ENCODE measurements around the gene RSBN1.

The RSBN1 gene

DNA sequence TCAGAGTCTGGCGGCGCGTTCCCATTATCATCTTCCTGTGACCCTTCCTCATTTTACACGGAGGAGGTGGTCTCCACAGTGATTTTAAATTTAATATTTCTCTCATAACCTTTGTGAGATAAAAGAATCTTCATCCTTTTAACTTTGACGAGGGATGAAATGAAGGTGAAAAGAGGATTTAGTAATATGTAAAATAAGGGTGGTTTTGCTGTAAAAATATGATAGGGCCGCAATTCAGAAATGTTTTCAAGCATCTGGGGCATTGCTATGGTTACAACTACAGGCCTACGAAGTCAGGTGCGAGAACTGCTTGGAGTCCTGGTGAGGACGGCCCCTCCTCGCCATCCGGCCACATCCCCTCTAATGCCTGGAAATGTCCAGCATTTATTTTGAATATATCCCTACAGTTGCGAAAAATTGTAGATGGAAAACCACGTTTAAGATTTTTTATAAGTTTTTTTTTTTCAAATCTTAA lies 422 bp upstream of the RSBN1 start:
- DNase-seq (ENCODE audit: low read depth in 2 of 2) = no peak

DNA sequence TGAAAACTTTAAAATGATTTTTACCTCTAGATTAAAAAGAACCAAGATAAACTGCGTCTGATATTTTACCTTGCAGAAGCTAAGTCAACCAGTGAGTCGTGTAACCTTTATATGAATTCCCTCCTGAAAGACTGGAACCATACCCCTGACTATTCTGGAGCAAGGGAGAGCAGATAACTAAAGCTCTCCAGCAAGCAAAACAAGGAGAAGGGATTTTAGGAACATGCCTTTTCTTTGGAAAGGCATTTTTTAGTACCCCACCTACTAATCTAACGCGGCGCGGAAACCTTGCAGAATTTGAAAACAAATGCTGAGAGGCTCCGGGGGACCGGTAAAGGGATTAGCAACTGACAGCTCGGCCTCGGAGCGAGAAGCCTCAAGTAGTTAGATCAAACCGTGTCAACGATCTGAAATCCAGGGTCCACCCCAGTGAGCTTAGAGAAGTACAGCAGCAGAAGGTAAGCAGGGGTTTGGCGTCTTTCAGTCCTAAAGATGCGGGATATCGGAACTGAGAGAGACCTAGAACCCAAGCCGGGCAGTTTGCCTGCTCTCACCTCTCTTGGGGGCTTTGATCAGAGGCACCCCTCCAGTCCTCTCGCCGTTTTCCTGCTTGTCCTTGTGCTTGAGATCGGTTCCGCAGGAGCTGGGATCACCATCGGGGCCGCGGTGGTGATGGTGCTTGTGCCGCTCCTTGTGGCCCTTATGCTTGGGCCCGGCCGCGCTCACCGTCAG lies 954 bp downstream of the RSBN1 start:
- peak in 1 of 2 donors; percentile 8 for DNase-seq (ENCODE audit: low read depth in 2 of 2)

DNA sequence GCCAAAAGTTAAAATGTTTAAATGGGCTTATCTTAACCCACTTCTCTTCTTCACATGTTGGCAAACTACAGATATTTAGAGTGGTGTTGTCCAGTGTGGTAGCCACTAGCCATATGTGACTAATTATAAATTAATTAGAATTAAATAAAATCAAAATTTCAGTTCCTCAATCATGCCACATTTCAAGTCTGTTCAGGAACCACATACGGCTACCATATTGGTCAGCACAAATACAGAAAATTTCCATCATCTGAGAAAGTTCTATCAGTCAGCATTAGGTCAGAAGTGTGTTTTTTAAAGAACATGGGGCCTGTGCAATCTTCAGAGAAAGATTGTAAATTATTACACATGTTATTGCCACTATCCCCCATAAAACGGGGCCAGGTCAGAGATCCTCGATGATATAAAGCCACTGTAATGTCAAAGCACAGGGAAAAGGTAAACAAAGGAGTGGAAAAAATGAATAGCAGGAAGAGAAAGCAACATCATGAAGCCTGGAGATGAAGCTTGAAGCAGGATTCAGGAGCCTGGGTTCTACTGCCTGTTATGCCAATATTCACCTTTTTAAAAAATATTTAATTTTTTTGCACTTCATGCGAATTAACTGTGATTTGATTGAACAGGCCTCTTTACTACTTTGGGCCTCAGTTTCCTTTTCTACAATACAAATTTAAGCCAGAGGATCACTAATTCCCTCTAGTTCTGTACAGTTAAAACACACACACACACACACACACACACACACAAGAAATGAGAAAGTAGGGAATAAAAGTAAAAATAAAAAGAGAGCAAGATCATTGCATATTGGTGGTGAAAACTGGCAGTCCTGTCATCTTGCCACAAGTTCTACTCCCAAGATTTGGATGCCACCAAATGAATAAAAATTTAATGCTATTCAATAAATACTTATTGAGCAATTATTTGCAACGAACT lies 2.3 kb downstream of the RSBN1 start:
- no peak for DNase-seq (ENCODE audit: low read depth in 2 of 2)

DNA sequence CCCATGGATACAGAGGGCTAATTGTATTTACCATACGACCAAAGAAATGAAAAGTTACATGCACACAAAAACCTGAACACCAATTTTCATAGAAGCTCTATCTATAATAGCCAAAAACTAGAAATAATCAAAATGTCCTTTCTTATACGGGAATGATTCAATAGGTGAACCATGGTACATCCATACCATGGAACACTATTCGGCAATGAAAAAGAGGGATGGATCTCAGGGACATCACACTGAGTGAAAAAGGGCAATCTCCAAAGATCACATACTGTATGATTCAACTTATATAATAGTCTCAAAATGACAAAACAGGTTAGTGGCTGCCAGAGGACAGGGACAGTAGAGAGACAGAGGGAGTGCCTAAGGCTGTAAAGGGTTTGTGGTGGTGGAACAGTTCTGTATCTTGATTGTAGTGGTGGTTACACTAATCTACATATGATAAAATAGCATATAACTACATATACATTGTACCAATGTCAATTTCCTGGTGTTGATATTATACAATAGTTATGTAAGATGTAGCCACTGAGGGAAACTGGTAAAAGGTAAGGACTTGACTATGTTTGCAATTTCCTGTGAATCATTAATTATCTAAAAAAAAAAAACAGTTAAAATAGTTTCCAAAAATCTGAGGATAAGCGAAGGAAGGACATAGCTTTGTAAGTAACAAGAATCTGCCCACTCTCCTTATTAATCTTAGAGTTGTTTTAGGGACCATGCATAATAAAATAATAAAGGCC lies 3.7 kb downstream of the RSBN1 start:
- DNase-seq (ENCODE audit: low read depth in 2 of 2) = no peak

DNA sequence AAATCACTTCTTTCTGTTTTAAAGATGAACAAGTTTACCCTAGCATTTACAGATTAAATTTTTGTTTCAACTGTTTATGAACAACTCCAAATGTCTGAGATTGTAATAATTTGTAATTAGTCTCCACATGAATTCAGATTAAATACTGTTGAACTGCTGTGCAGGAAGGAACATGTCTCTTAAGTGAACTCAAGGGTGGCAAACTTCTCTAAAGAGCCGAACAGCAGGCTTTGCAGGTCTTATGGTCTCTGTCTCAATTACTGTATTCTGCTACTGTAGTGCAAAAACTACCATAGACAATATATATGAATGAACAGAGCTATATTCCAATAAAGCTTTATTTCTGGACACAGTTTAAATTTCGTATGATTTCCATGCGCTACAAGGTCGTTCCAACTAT lies 6.6 kb downstream of the RSBN1 start:
- DNase-seq (ENCODE audit: low read depth in 2 of 2) = no peak

DNA sequence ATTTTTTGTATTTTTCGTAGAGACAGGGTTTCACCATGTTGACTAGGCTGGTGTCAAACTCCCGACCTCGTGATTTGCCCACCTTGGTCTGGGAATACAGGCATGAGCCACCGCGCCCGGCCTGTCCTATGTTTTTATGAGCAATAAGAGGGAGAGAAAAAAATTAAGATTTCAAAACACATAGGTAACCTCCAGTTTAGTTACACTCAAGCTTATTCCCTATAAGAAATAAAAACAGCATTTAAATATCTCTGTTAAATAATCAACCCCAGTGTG lies 7.1 kb downstream of the RSBN1 start:
- no peak for DNase-seq (ENCODE audit: low read depth in 2 of 2)

DNA sequence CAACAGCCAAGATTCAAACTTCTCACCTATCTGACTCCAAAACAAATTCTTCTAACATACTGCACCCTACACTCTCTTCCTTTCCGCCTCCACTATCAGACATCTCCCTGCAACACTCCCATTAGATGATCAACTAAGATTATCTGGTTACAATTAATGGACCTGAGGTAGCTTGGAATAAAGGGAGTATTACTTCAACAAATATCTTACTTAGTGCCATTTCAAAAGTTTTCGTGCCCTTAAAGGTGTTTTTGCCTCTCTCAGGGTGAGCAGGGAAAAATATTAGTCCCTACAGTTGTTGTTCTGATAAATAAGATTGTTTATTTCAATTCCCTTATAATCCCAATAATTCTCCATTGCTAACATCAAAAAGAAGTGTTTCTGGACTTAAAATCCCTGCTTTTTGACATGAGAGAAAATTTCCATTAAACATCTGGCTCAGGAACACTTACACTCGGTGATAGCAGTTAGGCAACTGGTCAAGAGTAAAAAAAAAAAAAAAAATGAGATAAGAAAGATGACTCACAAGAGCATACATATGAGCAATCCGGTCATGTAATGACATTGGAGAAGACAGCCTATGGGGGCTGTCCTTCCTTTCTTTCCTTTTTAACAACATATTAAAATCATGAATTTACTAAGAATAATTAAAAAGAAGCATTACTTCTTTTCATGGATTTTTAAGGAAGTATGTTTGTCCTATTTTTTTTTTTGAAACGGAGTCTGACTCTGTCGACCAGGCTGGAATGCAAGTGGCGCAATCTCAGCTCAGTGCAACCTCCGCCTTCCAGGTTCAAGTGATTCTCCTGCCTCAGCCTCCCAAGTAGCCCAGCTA lies 7.6 kb downstream of the RSBN1 start:
- DNase-seq (ENCODE audit: low read depth in 2 of 2) = no peak

DNA sequence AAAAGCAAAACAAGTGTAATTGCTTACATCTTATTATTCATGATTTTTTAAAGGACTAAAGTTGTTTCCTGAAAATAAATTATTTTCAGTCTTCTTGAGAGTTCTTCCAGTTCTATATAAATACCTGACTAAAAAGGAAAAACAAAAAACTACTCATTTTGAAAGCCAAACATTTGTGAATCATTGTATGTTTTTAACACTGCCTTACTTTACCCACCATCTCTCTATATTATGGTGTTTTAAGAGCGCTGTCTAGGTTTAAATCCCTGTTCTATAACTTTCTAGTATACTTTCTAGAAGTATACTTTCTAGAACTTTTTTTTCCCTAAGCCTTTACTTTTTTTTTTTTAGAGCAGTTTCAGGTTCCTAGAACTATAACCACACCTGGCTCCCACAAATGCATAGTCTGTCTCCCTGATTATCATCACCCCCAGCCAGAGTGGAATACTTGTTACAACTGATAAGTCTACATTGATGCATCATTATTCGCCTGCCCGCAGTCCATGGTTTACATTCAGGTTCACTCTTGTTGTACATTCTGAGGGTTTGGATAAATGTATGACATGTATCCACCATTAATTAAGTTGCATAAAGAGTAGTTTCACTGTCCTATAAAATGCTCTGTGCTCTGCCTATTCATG lies 9.8 kb downstream of the RSBN1 start:
- no peak for DNase-seq (ENCODE audit: low read depth in 2 of 2)

DNA sequence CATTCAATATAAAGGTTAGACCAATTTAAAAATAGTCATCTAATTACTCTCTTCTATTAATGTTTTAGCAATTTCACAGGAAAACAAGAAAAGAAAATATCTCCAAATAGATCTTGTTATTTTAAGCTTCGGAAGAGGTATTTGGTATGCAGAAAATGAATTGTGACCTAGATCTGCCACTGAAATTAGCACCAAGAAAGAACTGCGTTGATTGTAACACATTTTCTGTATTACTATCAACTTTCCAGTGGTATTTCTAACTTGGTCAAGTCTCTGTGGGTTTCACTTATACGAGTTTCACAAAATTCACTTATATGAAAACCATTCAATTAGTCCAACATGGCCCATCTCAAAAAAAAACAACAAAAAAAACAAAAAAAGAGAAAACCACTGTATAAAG lies 11.8 kb downstream of the RSBN1 start:
- no peak for DNase-seq (ENCODE audit: low read depth in 2 of 2)

DNA sequence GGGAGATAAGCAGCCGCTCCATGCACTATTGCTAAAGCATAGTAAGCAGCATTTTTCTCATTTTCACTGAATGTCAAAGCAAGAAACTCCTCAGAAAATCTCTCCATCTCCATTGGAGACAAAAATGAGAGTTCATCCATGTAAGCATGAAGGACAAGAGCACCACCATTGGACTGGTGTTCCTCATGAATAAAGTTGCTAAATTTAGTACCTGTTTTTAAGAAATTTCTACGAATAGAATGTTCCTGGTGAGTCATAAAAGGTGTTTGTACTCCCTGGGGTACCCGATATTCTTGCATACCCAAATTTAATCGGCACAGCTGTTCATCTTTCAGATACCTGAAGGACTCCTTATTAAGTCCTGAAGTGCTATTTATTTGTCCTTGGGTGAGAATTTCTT lies 14.8 kb downstream of the RSBN1 start:
- DNase-seq (ENCODE audit: low read depth in 2 of 2) = no peak

DNA sequence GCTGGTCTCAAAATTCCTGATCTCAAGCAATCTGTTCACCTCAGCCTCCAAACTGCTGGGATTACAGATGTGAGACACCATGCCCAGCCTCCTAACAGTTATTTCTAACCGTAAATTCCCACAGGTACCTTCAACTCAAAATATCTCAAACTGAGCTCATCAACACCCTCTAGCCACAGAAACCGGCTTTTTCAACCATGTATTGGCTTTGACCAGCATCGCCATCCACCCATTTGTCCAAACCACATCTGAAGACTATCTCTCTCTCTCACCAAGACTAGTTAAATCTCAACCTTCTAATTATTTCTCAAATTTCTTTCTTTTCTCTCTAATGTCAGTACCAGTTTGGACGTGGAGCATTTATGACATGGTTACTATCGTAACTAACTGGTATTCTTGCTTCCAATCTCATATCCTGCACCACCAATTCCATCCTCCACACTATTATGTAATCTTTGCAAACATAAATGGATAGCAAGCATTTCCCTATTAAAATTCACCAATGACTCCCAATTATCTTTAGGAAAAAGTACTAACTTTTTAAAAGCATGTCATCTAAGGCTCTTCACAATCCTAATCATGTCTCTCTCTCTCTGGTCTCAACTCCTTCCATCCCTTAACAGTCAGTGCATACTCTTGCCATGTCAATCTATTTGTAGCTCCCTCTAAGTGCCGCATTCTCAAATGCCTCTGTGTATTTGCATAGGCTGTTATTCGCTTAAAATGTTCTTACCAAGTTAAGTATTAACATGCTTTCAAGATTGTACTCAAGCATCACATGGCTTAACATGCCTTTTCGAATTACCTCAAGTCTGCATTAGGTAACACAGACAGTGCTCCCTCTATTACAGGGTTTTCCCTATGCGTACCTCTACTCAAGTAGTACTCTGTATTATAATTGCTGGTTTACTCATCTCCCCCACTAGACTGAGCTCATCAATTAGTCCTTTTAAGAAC lies 18.1 kb downstream of the RSBN1 start:
- no peak for DNase-seq (ENCODE audit: low read depth in 2 of 2)

DNA sequence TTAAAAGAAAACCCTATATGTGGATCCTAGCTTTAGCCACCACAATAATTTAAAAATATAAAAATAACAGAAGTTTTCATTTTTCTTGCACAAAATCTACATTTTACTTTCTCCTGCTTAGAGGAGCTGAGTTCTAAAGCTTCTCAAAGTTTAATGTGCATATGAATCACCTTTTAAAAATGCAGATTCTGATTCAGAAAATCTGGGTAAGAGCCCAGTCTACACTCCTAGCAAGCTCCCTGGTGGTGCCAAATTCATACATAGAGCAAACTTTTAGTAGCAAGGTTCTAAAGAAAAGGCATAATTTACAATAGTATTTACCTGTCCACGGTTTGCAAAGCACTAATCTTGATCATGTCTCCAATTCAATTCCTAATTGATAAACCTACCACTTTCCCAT lies 19.3 kb downstream of the RSBN1 start:
- DNase-seq (ENCODE audit: low read depth in 2 of 2) = no peak

DNA sequence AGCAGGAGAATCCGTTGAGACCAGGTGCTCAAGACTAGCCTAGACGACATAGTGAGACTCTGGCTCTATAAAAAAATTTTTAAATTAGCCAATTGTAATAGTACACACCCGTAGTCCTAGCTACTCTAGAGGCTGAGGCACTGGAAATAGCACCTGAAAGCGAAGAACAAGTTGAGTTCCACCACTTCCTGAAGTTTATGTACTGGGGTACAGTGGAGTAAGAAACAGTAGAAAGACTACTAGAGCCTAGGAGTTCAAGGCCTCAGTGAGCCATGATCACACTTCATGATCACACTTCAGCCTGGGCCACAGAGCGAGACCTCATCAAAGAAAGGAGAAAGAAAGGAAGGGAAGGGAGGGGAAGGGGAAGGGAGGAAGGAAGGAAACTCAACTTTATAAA lies 19.8 kb downstream of the RSBN1 start:
- no peak for DNase-seq (ENCODE audit: low read depth in 2 of 2)

DNA sequence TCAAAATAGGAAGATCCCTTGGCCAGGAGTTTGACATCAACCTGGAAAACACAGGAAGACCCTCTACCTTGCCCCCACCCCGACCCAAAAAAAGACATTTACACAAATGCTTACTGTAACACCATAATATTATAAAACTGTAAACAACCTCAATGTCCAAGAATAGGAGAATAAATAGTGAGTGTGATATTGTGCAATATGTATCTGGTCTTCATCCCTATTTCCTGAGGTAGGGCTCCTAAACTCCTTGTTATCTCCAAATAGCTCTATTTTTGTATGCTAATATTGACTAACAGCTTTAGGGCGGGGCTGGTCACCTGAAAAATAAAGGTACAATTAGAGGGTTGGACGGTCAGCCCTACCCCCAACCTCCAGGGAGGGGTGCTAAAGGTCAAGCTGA lies 23.5 kb downstream of the RSBN1 start:
- DNase-seq (ENCODE audit: low read depth in 2 of 2) = no peak

DNA sequence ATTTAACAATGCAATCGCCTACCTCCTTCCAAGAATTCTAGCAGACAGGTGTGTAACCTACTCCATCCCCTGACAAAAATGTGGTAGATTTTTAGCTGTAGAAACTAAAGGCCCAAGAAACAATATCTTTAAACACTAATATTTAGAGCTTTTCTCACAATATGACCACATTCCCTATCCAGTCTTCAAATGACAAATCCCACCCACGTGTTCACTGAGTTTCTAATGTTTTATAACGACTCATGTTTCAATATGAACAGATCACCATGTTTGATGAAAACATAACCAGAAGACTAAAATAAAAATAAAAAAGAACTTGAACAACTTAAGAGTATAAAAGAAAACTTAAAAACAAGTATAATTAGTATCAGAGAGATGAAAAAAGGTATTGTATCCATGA lies 24.6 kb downstream of the RSBN1 start:
- no peak for DNase-seq (ENCODE audit: low read depth in 2 of 2)

DNA sequence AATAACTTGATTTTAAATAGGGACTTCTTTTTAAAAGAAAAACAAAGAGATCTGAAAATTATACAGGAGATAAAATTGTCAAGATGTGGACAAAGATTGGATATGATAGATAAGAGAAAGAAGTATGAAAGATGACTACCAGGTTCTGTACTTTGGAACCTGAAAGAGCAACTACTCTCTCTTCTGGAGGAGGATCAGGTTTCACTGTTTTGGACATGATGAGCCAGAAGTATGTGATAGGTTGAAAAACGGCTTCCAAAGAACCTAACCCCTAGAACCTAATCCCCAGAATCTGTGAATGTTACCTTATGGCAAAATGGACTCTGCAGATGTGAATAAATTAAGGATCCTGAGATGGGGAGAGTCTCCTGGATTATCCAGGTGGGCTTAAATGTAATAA lies 26.2 kb downstream of the RSBN1 start:
- DNase-seq (ENCODE audit: low read depth in 2 of 2) = no peak

DNA sequence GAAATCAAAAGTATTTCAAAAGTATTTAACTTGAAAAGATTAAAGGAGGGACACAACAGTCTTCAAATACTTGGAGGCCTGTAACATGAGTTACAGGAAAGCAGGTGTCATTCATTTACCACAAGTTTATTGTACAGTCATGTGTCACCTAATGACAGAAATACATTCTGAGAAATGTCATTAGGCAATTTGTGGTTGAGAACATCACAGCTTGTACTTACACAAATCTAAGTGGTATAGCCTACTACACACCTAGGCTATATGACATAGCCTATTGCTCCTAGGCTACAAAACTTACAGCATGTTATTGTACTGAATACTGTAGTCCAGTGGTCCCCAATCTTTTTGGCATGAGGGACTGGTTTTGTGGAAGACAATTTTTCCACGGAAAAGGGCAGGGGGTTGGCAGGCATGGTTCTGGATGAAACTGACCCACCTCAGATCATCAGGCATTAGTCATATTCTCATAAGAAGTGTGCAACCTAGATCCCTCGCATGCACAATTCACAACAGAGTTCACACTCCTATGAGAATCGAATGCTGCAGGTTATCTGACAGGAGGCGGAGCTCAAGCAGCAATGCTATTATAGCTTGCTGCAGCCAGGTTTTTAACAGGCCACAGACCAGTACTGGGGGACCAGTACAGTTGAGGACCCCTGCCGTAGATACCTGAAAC lies 28.0 kb downstream of the RSBN1 start:
- DNase-seq (ENCODE audit: low read depth in 2 of 2) = no peak

DNA sequence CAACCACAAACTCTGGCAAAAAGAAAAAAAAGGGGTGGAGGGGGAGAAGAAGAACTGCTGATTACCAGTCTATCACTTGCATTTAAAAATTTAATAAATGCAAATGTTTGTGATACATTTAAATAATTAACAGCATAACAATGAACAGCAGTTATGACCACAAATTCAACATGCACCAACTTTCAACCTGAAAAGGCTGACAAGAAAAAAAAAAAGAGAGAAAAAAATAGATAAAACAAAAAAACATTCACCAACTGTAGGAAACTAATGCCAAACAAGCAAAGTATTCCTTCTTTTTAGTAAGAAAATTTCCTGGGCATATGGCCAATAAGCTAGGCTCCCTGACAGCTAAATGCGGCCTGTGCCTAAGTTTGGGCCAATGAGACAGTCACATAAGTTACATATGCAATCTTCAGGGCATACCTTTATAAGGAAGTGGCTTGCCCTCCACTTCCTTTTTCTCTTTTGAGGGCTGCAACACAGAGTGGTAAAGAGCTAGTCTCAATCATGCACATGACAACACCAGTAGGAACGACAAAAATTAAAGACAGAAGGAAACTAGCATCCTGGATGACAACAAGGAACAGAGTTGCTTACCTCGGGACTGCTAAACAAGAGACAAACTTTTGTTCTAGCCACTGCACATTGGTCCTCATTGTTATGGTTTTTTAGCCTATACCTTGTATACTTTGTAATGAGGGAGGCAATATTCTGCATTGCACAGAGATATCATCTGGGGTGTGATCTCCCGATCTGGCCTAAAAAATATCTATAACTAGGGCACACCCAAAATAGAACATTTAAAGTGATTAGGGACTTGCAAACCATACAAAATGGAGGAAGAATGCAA lies 28.8 kb downstream of the RSBN1 start:
- no peak for DNase-seq (ENCODE audit: low read depth in 2 of 2)

DNA sequence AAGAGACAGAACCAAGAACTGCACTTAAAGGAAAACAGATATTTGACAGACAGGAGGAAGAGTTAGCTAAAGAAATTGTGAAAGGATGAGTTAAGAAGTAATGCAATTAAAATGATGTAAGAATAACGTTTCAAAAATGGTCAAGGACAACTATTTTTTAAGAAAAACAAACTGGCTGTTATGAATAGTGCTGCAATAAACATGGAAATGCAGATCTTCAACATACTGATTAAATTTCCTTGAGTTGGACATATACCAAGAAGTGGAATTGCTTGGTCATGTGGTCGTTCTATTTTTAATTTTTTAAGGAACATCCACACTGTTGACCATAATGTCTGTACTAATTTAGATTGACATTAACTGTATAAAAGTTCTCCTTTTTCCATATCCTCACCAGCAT lies 29.9 kb downstream of the RSBN1 start:
- no peak for DNase-seq (ENCODE audit: low read depth in 2 of 2)
